CD4-positive, alpha-beta T cell treated with Interleukin-15 for 1 hour (primary cell): ENCODE data around the gene FICD.
"Not testable (repeated sequence)": the region's sequence is repeated elsewhere in the genome, so short reads cannot be mapped to it uniquely, and the experiment has no call there.

Source experiments
- DNase-seq: peaks from one replicate; pipeline ENCODE4 v3.0.0-alpha.2; 2020

The FICD gene

DNA sequence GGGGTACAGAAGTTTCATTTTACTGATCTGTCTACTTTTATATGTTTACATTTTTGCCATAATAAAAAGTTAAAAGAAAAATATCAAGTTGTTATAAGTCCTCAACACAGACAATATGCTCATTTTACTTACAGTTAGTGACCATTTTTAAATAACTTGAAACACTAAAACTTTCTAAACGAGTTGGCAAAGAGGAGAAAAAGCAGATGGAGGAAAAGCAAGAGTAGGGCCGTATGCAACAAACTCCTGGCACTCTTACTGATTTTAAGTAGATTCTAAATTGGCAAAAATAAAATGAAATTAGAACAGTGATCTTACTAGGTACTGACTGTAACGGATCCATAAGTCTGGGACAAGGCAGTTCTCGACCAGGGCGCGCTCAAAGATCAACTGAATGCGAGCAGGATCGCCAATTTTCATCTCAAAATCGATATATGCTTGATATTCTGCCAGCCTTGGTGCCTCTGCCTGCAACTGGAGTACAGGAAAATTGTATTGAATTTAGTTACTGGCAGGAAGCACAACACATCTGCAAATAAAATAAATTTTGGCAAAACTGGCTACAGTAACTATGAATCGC lies 23.6 kb downstream of the FICD start:
- no peak for DNase-seq

DNA sequence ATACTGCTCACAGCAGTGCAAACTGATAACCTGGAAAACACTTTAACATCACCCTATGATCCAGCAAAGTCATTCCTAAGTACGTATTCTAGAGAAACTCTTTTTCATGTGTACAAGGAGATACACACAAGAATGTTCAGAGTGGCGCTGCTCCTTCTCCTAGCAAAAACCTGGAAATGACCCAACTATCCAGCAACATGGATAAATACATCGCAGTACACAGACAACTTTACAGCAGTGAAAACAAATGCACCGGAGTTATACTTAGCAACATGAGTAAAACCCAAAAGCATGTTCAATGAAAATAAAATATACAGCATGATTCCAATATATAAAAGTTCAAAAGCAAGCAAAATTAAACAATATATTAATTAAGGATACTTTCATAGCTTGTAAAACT lies 27.2 kb downstream of the FICD start:
- no peak for DNase-seq

DNA sequence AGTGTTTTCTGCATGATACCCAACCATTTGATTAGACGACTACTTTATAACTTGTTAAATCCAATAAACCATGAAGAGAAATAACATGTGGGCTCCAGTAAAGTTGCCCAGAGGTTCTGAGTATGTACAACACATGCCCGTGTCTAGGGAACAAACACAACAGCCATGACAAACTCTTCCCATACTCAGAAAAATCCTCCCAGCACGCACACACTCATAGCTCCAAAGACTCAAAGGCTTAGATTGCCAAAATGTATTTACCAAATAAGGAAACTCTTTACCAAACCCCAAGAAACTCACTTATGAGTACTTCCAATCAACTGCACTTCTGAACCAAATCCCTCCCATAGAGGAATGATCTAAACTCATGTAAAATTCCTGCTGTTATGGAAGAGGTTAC lies 28.6 kb downstream of the FICD start:
- no peak for DNase-seq

DNA sequence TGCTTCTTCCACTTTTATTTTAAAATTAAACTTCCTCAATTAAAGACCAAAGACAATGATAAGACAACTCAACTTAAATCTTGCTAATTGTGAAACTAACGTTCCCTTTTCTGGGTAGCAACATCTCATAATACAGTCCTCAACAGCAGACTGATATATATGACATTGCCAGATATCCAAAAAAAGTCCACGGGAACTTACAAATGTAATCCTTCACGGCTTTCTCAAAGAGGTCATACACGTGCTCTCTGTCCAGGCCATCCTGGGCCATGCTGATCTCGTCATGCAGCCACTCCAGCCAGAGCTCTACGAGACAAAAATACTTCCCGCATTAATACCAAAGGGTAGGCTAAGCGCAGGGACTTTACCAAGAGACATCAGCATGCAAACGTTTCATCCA lies 32.6 kb downstream of the FICD start:
- DNase-seq = no peak

DNA sequence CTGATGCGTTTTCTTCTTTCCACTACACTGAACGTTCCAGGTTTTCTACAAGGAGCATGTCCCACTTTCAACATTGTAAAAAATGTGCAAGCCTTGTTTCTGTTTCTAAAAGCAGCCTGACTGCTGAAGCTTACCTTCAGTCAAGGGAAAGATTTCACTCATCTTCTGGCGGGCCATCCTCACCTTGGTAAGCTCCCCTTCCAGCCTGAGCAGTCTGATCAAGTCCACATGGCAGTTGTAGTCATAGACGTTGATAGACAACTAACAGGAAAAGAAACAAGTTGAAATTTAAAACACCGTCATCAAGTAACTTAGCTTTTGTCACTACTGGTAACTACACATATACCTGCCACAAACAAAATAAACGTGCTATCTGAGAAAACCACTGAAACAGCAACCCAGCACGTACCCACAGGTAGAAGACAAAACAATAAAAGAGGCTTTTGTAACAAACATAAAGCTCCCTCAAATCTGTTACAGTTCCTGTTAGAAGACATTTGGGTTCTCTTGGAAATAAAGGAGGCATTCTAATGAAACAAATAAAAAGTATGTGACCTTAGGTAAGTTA lies 34.0 kb downstream of the FICD start:
- no peak for DNase-seq

DNA sequence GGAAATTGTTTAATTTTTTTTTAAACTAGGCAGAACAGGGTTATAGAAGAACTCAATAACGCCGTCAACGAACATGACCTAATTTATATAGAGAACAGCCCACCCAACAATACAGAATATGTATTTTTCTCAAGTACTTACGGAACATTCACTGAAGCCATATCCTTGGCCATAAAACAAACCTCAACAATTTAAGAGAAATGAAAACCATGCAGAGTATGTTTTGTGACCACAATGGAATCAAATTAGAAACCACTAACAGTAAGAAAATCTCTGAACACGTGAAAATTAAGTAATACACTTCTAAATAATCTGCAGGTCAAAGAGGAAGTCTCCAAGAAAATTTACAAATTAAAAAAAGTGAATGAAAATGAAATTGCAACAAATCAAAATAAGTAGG lies 36.5 kb downstream of the FICD start:
- no peak for DNase-seq

DNA sequence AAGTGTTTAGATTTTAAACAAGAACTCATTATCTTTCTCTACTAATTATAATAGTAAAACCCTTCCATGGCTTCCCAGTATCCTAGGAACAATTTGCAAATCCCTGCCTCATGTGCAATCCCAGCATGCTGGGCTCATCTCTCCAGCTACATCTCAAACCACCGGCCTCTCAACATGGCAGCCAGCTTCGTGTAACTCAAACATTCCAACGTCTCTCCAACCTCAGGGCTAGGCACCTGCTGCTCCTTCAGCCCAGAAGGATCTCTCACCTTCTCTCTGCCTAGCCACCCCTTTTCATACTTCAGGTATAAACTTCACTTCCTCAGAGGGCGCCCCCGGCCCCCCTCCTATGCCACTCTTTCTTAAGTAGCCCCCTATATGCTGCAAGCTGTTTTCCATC lies 38.7 kb downstream of the FICD start:
- DNase-seq = no peak

DNA sequence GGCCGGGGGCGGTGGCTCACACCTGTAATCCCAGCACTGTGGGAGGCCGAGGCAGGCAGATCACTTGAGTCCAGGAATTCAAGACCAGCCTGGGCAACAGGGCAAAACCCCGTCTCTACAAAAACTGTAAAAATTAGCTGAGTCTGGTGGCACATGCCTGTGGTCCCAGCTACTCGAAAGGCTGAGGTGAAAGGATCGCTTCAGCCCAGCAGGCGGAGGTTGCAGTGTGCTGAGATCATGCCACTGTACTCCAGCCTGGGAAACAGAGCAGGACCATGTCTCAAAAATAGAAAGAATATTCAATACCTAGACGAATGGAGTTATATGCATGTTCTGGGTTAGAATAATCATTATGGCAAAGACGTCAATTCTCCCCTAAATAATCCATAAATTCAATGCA lies 40.3 kb downstream of the FICD start:
- DNase-seq = not testable (repeated sequence)

DNA sequence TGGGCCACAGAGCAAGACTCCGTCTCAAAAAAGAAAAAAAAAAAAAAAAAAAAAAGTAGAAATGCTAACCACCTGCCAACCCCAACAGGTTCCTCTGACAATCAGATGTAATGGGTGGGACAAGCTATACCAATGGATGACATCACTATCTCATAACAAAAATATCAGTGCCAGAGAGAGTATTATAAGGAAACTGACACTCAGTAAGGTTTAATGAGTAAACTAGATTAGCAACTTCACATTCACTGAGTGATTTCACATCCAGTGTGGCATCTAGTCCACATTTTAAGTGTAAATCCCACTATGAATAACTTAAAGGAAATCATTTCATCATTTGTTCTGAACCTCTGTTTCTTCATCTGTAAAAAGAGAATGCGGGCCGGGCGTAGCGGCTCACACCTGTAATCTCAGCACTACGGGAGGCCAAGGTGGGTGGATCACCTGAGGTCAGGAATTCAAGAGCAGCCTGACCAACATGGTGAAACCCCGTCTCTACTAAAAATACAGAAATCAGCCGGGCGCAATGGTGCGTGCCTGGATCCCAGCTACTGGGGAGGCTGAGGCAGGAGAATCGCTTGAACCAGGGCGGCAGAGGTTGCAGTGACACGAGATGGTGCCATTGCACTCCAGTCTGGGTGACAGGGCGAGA lies 44.1 kb downstream of the FICD start:
- no peak for DNase-seq

DNA sequence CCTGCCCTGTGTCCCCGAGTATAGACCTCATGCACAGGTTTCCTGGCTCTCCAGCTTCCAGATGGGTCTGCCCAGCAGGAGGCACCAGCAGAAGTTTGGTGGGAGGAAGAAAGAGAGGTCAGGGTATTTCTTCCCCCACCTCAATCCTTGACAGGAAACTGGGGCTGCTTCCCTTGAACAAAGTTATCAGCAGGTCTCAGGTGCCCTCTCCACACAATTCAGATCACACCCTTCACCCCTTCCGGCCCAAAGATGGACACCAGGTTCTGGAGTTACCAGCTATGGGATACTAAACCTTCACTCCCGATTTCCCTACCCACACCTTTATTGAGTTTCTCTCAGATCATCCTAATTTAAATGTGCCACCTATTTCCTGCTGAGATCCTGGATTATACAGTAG lies 44.7 kb downstream of the FICD start:
- no peak for DNase-seq

DNA sequence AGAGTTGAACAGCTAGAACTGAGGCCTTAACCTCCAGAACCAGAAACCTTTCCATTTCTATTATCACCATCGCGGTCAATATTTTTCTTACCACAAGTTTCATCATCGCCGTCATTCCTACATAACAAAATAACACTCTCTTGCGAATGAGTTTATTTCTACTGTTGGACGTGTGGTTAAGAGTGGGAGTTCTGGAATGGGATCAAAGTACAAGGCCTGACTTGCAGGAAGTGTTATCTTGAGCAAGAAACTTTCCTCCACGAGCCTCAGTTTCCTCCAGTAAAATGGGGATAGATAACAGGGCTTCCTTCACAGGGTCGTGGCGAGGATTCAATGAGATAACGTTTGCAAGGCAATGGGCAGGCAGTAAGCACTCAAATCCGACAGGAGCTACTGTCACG lies 45.2 kb downstream of the FICD start:
- DNase-seq = no peak

DNA sequence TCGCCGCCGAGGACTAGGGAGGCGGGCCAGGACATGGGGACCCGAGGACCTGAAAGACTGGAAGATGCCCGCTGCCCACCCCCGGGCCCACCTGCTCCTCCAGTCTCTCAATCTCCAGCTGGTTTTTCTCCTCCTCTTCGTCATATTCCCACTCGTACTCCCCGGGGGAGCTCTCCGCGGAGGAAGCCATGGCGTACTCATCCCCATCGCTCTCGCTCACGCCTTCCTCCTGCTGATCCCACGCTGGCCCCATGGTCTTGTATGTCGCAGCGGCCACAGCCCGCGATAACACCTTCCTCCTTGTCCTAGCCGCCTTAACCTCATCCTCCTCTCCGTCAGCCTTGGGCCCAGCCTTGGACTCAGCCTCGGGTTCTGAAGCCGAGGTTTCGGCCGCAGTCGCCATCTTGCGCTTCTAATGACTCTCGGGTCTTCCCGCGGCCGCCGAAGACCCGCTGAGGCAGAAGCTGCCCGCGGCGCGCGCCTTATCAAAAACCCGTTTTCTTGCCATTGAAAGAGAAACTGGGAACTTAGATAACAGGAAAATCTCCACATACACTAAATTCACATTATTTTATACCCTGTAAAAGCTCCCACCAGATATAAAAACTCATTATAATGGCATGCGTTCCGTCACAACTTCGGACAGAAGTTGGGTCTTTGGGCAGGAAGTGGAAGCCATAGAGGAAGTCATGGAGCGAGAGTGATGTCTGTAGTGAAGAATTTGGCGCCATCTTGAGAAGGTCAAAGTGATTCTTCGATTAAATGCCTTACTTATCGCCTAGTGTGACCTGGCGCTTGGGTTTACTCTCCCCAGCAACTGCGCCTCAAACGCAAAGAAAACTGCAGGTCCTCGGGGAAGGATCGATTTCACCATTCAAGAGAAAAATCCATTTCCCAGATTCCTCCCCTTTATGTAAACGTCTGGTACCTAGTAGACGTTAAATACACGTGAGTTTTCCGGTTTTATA lies 46.0 kb downstream of the FICD start, which contains the start of gene SART3:
Gene SART3, minus strand, starts transcription at position 422 of the 968 bp plus-strand sequence. Its CDS starts 19 bp downstream, at position 403.
- DNase-seq = peak; percentile 80

DNA sequence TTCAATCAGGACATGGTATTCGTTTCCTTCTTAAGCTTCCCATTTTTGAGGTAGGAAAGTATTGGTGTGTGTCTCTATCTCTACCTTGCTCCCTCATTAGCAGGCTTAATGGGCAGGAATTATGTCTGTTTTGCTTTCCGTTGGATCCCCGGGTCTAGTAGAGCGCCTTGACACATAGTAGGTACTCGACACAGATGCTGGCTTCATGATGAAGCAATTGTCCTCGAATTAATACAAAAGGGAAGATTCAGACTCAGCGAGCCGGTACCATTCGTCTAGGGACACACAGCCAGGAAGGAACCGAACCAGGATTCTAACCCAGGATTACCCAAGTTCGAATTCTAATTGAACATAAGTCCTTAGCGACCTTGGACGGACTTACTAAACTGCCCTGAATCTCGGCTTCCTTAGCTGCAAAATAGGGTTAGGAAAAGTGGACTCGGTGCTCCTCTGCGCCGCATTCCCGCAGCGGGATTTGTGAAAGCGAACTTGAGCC lies 46.8 kb downstream of the FICD start:
- DNase-seq = no peak

DNA sequence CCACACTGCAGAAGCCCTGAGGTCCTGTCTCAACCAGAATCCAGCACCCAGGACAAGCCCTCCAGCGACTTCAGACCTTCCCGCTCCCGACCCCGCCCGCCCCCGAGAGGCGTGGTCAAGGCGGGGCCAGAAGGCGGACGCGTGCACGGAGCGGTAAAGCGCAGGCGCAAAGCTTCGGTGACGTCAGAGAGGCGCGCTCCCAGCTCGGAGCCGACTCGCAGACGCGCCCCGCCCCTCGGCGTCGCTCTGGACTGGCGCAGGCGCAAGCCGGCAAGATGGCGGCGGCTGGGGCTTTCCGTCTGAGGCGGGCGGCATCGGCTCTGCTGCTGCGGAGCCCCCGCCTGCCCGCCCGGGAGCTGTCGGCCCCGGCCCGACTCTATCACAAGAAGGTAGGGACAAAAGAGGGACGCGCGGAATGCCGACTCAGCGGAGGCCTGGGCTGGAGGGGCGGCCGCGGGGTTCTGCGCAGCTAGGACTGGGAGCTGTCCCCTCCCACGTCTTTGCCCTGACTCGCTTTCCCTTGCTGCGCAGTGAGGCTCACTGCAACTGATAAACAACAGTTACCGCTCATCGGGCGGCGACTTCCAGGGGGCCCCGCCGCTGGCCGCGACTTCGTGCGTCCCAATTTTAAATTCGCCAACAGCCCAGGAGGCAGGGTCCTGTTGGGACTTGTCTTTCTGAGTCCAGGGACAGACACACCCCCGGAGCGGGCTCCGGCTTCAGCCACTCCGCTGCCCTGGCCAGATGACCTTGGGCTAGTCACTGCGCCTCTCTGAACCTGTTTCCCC lies 47.5 kb downstream of the FICD start, which contains the start of gene ISCU:
Gene ISCU, plus strand, starts transcription at position 249 of the 788 bp plus-strand sequence. Its CDS starts 27 bp downstream, at position 276.
- DNase-seq = peak; percentile 98

DNA sequence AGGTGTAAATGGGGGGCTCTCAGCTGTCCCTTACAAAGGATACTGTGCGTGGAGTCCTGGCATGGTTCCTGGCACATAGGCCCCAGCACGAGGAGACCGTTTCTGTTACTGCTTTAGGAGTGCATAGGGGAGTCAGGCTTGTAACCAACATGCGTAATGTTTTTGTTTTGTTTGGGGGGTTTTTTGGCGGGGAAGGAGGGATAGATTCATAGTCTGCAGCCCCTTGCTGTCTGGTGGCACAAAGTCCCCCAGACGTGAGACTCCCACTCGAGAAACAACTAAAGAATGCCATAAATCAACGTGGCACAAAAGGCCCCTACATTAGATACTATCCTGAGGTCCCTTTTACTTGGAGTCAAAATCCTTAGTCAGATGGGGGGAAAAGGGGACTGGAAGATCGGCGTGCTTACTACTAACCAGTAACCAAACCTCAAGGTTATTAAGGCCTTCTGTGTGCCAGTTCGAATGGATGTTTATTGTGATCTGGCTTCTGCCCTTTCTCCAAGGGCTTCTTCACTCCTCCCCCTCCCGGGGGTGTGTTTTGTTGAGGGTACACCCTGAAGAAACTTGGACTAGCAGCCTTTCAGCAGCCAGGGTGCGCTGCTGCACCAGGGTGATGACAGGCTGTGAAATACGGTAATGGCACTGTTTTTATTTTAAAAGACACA lies 48.2 kb downstream of the FICD start:
- peak; percentile 89 for DNase-seq

DNA sequence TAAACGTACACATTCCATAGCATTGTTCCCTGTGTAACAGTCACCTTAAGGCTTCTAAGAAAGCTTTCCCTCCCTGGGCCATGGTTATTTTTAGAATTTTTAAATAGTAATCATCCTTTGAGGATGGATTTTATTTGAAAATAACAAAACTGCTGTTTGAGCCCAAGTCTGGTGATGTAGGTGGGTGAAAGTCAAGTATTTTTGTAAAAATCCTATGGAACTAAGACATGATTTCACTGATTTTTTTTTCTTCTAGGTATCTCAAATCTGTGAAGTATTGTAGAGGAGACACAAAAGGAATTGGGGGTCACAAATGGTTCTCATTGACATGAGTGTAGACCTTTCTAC lies 48.7 kb downstream of the FICD start:
- no peak for DNase-seq

DNA sequence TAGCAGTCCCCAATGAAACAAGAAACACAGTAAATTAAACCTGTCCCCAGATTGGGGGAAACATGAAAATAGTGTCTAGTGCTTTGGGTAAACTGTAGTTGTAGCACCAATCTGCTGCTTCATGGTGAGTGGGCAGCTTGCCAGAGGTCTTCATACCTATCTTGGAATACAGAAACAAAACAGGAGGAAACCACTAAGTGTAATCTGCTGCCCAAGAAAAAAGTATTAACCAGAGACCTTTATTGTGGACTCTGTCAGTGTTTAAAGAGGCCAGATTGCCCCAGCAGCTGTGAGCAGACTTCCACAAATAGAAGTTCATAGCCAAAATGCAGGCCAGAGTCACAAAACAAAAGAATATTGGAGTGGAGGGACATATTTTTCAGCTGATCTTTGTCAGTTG lies 49.6 kb downstream of the FICD start:
- DNase-seq = no peak

DNA sequence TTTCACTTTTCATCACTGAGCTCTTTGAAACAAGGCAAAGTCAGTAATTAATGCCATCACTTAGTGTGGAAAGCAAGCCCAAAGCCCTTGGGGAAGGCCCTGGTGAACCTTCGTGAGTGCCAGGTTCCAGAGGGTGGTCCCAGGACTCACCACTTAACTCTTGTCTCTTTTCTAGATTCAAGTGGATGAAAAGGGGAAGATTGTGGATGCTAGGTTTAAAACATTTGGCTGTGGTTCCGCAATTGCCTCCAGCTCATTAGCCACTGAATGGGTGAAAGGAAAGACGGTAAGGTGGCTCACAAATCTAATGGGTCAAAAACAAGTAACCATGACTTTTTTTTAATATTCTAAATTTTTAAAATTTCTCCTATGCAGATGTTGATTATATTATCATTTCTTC lies 50.1 kb downstream of the FICD start:
- no peak for DNase-seq

DNA sequence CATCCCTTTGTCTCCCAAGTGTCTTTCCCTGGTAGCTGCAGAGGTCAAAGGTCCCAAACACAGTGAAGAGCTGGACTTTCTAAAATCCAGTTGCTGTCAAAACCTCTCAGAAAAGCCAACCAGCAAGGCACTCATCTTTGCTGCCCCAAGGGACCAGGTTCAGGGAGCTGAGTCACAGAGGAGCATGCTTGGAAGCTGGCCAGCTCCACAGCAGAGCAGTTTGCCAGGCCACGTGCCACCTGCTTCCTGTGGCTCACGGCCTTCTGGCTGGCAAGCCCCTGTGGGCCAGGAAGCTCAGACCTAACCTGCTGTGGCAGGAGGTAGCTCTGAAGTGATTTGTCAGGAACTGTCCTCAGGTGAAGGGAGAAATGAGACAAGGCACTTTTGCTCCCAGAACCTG lies 50.9 kb downstream of the FICD start:
- DNase-seq = peak; percentile 70

DNA sequence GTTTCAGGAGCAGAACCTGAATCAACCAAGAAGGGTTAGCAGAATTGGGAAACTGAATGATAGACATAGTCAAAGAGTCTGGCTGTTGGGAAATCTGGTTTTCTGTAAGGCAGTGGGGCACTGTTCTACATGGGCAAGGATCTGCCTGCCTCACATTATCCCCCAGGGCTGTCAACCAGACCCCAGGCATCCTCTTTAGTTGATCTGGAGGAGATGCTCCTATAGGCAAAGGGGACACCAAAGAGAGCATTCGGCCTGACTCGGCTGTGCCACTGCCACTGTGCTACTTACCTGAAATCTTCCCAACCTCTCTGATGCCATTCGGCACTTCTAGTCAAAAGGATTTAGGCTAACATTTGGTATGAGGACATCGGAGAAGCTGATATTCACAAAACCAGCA lies 51.4 kb downstream of the FICD start:
- DNase-seq = no peak

DNA sequence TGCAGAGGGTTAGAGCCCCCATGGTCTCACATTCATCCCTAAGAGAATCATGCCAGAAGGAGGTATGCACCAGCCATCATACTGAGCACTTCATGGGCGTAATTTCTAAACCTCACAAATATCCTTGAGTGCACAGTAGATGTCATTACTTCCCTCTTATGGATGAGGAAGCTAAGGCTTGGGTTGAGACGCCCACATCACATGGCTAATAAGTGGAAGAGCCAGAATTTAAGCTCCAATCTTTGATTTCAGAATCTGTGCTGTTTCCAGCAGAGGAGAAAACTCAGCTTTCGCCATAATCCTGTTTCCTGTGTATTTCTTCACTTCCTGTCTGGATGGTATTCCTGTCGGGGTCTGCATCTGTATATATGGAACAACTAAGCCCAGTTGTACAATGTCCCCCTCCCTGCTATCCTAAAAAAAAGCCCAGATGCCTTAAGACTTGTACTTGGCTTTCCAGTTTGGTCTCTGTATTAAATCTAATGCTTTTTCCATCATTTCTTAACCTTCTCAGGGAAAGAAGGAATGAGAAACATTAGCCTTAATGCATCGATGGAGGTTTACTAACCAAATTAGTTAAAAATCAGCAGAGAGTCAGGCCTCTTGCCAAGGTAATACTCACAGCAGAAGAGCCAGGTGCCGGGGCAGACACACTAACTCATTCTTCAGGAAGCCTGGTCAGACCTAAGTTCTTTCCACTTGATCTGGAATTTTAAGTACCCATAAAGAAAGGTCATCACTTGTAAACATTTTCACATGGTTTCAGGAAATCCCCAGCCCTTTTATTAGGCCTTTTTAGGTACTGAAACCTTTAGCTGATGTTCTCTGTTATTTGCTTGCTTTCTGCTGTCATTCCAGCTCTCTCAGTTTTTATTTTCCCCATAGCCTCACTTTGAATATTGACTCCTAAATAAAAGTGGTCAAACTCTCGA lies 52.6 kb downstream of the FICD start:
- DNase-seq = peak; percentile 36
